ENCODE results near the gene SPATA46.
"Not testable (repeated sequence)": the region's sequence is repeated elsewhere in the genome, so short reads cannot be mapped to it uniquely, and the experiment has no call there.

Gene SPATA46

GRCh38 chr1:162353078-162353477, 23.6 kb downstream of the SPATA46 start:
- DNase-seq (ENCODE audit: low read depth): no peak

GRCh38 chr1:162351874-162352273, 24.8 kb downstream of the SPATA46 start:
- DNase-seq (ENCODE audit: low read depth): not testable (repeated sequence)

GRCh38 chr1:162351246-162351842, 25.3 kb downstream of the SPATA46 start:
- DNase-seq (ENCODE audit: low read depth): no peak

- peak; percentile 56 for DNase-seq (ENCODE audit: low read depth)
Observed at GRCh38 chr1:162349635-162350330, 26.9 kb downstream of the SPATA46 start.

- DNase-seq (ENCODE audit: low read depth): no peak
Observed at GRCh38 chr1:162347281-162347680, 29.4 kb downstream of the SPATA46 start.

- no peak for DNase-seq (ENCODE audit: low read depth)
Observed at GRCh38 chr1:162343470-162343869, 33.2 kb downstream of the SPATA46 start.

GRCh38 chr1:162342452-162342983, 34.1 kb downstream of the SPATA46 start:
- DNase-seq (ENCODE audit: low read depth): no peak

GRCh38 chr1:162336621-162337285, 39.9 kb downstream of the SPATA46 start:
- DNase-seq (ENCODE audit: low read depth): no peak

- DNase-seq (ENCODE audit: low read depth): no peak
Observed at GRCh38 chr1:162335126-162335525, 41.5 kb downstream of the SPATA46 start.

GRCh38 chr1:162333991-162334390, 42.7 kb downstream of the SPATA46 start:
- DNase-seq (ENCODE audit: low read depth): no peak

- no peak for DNase-seq (ENCODE audit: low read depth)
Observed at GRCh38 chr1:162329826-162330225, 46.8 kb downstream of the SPATA46 start.

- no peak for DNase-seq (ENCODE audit: low read depth)
Observed at GRCh38 chr1:162328512-162328911, 48.1 kb downstream of the SPATA46 start.

GRCh38 chr1:162327788-162328165, 48.9 kb downstream of the SPATA46 start:
- DNase-seq (ENCODE audit: low read depth): no peak

- DNase-seq (ENCODE audit: low read depth): no peak
Observed at GRCh38 chr1:162327144-162327787, 49.4 kb downstream of the SPATA46 start.

- no peak for DNase-seq (ENCODE audit: low read depth)
Observed at GRCh38 chr1:162326559-162326958, 50.1 kb downstream of the SPATA46 start.

- DNase-seq (ENCODE audit: low read depth): no peak
Observed at GRCh38 chr1:162324396-162324795, 52.3 kb downstream of the SPATA46 start.

Data from GM04504 (cell line).